HG03025 (cell line): ENCODE measurements around the gene CALY.

Experiments
- ATAC-seq: cut with Tn5 transposase; IDR thresholded peaks from one replicate; pipeline ENCODE4 v1.9.1; 2021; ENCODE audit warnings: mild to moderate bottlenecking, moderate library complexity; ENCODE audit not compliant: unreplicated experiment, low FRiP score

CALY gene

GRCh38 chr10:133295426-133296320 is 41.0 kb downstream of the CALY start:
- ATAC-seq = no peak

DNA sequence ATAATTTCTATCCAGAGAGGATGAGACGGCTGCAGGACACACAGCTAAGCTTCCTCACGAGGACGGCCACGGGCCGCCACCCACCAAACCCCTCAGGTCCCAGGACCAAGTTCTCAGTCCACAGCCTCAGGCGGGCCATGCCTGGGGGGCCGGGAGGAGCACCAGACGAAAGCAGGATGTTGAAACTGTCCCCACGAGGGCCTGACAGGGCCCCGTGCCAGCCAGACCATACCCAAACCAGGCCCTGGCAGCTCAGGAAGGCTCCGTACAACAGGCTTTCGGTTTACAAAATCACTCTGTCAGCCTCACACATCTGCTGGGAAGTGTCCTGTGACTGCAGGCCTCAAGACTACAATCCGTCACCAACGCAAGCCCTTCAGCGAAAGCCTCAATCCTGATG is 42.5 kb downstream of the CALY start:
- ATAC-seq = no peak

- no peak for ATAC-seq
Measured at GRCh38 chr10:133293810-133294119, 42.9 kb downstream of the CALY start.

DNA sequence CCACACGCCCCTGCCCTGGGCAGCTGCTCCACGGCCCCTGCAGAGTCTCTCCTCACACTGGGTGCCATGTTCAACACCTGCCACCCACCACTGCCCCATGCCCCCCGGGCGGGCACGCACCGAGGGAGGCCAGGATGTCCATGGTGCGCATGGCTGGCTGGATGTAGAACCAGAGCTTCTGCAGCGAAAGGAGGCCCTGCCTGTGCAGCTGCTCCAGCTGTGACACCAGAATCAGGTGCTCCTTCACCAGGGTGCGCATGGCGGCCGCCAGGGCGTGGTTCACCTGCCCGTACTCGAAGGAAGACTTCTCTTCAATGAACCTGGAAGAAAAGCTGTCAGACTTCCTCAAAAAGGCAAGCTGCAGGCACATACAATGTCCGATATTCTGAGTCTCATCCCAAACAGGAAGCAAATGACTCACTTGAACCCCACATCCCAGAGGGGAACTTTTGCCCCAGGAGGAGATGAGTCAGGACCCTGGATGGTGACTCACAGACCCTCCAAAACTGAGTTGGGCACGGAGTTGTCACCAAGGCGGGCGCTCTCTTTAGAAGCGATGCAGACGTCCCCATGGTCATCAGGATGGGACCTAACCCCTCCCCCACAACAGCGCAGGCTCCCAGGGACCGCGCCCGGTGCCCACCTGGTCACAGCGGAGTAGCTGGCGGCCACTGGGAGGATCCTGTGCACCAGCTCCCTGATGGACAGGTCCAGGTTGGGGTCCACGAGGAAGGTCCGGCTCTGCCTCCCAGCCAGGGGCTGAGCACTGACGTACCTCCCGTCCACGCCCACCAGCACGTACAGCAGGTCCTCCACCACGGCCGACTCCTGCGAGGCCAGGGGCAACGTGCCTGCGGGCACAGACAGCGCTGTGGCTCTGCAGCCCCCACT is 43.5 kb downstream of the CALY start:
- no peak for ATAC-seq

DNA sequence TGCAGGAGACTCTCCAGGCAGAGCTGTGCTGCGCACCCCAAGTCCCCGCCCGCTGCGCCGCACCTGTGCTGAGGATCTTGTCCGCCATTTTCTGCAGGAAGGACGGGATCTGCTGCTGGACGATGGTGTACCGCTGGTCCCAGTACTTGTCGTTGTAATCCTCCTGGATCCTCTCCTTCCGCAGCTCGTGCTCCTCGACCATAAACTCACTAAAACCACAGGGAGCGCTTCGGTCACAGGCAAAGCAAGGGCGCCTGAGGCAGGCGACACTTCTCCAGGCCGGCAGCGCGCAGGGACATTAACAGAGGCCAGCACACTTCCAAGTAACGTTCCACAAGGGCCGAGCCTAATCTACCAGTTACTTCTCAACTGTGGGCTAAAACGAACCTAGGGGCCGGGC is 46.9 kb downstream of the CALY start:
- ATAC-seq = no peak

- no peak for ATAC-seq
Measured at GRCh38 chr10:133287832-133288500, 48.7 kb downstream of the CALY start.

- ATAC-seq = no peak
Measured at GRCh38 chr10:133286366-133286765, 50.3 kb downstream of the CALY start.

- no peak for ATAC-seq
Measured at GRCh38 chr10:133285217-133285616, 51.5 kb downstream of the CALY start.

DNA sequence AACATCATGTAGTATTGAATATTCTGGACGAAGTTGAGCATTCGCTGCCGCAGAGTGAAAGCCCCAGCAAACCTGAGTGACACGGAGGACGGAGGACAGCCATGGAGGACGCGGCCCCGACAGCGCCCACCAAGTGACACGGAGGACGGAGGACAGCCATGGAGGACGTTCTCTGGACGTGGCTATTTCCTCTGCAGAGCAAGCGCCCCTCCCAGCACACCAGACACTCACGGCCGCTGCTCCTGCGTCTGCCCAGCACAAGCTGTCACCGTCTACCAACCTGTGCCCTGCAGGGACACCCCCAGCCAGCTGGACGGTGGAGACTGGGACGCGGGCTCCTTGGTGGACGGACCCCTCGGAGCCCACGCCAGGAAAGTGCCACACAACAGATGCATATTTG is 52.8 kb downstream of the CALY start:
- ATAC-seq = no peak

DNA sequence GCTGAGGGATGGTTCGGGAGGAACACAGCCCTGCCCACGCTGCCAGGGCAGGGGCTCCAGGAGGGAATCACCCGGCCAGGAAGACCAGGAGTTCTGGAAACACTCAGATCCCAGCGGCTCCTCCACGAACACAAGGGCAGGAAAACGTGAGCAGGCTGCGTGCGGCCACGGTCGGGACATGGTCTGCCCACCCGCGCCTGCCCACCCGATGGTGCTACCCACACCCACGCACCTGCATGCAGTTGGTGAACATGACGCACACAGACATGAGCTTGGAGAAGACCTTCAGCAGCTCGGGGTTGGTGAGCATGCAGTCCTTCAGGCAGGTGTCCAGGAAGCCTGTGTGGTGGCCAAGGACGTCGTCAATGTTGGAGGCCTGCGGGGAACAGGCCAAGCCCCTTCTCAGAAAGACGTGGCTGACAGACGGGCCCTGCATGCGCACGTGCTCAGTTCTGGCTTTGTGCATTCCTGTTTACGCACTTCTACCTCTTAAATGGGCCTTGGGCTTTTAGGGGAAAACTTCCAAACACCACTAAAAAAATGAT is 53.8 kb downstream of the CALY start:
- no peak for ATAC-seq

- ATAC-seq = no peak
Measured at GRCh38 chr10:133281628-133282372, 54.9 kb downstream of the CALY start.

- ATAC-seq = no peak
Measured at GRCh38 chr10:133281084-133281483, 55.6 kb downstream of the CALY start.

DNA sequence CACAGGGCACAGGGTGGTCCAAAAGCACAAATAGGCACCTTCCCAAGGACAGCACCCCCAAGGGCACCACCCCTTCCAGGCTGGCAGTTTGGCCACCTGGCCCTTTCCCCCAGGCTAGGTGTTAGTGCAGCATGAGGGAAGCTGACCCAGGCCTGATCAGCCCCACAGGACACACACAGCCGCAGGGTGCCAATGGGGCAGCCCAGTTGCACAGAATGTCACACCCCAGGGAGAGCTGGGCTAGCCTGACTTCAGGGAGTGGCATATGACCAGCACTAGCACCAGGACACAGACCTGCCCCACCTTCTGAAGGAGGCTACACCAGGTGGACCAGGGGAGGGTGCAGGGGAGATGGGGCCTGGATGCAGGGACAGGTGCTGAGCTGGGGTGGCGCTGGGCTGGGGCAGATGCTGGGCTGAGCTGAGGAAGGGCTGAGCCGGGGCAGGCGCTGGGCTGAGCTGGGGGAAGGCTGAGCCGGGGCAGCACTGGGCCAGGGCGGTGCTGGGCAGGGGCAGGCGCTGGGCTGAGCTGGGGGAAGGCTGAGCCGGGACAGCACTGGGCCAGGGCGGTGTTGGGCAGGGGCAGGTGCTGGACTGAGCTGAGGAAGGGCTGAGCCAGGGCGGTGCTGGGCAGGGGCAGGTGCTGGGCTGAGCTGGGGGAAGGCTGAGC is 56.2 kb downstream of the CALY start:
- ATAC-seq = no peak

DNA sequence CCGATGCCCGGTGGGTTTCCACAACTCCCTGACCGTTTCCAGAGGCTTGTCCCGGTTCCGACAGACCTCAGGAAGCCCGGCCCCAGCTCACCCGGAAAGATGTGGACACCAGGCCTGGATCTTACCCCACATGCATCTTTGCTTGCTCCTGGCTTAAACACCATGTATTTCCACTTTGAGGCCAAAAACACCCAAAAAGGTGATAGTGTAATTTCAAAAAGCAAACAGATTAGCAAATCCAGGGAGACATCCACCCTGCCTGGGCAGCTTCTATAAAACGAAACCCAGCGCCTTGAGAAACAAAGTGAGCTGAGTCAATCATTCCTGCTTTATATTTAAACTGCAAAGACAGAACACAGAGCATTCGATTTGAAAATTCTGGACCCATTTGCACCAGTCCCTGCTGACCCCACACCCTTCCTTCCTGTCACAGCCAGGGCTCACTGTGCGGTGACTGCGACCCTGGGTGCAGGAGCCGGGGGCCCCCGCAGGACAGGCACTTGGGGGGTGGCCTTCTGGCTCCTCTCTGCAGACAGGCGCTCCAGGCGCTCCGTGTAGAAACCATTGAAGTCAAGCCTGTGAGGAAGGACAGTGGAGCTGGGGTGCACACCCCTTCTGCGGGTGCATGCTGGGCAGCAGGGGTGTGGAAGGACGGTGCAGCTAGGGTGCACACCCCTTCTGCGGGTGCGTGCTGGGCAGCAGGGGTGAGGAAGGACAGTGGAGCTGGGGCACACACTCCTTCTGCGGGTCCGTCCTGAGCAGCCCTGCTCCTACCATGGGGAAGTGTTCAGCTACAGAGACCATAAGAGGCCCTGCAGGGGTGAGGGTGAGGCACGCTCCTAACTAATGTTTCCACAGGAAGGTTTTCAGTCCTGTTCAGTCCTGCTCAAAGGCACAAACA is 57.1 kb downstream of the CALY start:
- no peak for ATAC-seq

DNA sequence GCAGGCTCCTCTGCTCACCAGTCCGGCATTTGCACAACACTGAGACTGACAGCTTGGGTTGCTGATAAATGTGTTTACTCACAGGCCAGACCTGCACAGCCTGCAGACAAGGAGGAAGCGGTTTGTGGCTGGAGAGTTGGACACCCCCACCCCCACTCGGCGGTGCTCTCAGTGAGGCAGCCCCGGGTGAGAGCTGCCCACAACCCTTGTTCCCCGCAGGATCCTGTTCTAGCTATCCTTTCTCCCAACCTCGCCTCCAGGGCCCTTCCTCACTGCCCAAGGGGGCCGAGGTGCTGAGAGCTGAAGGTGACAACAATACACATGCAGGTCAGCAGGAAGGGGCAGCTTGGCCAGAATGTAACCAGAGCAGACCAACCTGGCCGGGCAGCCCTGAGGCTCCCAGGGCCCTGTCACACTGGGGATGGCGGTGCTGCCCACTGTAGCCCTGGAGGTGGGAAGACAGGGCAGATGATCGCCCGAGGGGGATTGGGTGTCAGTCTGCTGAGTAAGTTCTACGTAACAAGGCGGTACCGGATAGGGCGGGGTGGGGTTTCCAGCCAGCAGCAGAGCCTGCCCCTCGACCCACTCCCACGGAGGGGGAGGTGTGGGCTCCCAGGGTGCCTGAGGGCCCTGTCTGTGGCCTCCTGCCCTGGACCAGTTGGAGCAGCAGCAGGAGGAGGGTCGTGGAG is 58.0 kb downstream of the CALY start:
- ATAC-seq = peak; percentile 31

- no peak for ATAC-seq
Measured at GRCh38 chr10:133277993-133278576, 58.6 kb downstream of the CALY start.

- no peak for ATAC-seq
Measured at GRCh38 chr10:133277277-133277992, 59.3 kb downstream of the CALY start.
